Stimulated activated CD8-positive, alpha-beta memory T cell treated with anti-CD3 and anti-CD28 coated beads, Interleukin-4, amount 100 ng/mL, for 48 hours (primary cell): ENCODE data around the gene RASGRP4.
A peak's percentile ranks its signal among the peaks of the same experiment; 100 is the strongest.
"Not testable (repeated sequence)": the region's sequence is repeated elsewhere in the genome, so short reads cannot be mapped to it uniquely, and the experiment has no call there.

Source experiments
- DNase-seq: peaks from one replicate; pipeline ENCODE4 v3.0.0-alpha.2; 2020

Gene RASGRP4

DNA sequence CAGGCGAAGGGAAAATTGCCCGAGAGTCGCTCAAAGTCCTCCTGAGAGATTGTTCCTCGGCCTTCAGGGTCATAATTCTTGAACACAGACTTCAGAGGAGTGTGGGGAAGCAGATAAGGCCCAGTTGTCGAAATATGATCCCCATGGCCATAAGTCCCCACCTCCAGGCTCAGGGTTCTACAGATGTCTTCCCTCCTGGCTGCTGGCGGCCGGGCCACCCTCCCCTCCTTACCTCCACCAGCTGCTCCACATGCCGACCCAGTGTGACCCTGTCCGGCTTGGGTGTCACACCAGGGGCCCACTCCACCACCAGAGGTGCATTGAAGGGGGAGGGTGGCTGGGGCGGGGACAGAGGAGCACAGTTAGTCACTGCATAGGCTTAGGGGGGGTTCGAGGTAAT is 13.1 kb downstream of the RASGRP4 start:
- DNase-seq, result no peak

DNA sequence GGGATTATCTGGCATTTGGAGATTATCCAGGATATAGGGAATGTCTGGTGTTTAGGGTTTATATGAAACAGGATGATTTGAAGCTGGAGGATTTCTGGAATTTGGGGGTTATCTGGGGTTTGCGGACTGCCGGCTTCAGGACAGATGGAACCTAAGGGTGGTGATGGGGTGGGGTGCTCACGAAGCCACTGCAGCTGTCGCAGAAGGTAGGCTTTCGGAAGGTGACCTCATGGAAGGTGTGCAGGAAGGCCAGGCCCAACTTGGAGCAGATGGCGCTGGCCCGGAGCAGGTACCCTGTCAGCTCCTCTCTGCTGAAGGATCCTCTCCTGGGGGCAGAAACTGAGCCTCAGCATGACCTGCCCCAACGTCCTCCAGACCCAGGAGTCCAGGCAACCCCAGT is 13.5 kb downstream of the RASGRP4 start:
- no peak for DNase-seq

DNA sequence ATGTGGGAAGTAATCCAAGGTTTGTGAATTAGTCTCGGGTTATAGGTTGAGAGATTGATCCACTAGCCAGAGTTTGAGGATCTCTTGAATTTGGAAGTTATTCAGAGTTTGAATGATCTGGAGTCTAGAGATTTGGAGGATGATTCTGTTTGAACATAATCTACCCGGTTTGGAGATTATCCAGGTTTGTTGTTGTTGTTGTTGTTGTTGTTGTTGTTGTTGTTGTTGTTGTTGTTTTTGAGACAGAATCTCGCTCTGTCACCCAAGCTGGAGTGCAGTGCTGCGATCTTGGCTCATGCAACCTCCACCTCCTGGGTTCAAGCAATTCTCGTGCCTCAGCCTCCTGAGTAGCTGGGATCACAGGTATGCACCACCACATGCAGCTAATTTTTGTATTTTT is 14.1 kb downstream of the RASGRP4 start:
- not testable (repeated sequence) for DNase-seq

DNA sequence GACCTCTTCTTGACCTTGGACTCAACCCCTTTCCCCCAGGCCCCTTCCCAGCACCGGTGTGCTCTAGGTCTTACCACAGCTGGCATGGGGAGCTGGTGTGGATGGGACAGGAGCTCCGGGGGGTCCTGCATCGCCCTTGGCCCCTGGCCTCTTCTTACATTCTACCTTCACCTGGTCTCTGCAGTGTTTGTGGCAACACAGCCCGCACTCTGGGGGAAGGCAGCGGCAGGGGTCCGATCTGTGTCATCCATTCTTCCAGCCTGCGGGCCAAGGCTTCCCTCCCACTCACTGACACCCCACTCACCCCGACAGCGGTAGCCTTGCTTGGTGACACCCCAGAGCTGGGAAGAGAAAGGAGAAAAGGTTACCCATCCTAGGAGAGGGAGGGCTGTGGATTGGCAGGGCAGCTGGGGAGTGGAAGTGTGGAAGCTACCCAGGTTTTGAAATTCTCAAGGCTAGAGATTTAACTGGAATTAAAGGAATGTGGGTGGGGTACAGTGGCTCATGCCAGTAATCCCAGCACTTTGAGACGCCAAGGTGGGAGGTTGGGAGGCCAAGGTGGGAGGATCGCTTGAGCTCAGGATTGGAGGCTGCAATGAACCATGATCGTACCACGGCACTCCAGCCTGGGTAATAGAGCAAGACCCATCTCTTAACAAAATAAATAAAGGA is 14.8 kb downstream of the RASGRP4 start:
- DNase-seq, result no peak

DNA sequence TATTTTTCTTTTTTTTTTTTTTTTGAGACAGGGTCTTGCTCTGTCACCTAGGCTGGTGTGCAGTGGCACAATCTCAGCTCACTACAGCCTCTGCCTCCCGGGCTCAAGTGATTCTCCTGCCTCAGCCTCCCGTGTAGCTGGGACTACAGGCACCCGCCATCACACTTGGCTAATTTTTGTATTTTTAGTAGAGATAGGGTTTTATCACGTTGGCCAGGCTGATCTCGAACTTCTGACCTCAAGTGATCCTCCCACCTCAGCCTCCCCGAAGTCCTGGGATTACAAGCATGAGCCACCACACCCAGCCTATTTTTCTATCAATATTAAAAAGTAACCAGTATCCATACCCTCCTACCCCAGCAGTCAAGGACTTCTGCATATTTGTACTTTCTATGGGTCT is 15.6 kb downstream of the RASGRP4 start:
- DNase-seq, result not testable (repeated sequence)

DNA sequence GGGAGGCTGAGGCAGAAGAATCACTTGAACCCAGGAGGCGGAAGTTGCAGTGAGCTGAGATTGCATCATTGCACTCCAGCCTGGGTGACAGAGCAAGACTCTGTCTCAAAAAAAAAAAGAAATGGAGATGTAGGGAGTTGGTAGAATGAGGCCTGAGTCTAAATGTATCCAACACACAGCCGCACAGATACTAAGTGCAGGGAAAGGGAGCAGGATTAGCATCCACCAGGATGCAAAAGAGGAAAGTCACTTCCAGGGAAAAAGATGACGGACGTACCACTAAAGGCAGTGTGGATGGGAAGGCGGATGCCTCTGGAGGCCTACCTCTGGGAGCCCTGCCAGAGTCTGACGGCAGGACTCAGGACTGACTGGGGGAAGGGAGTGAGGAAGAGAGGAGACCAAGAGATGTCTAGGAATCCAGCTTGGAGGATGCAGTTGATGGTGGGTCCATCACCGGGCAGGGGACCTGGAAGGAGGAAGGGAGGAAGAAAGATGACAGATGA is 16.3 kb downstream of the RASGRP4 start:
- DNase-seq, result no peak

DNA sequence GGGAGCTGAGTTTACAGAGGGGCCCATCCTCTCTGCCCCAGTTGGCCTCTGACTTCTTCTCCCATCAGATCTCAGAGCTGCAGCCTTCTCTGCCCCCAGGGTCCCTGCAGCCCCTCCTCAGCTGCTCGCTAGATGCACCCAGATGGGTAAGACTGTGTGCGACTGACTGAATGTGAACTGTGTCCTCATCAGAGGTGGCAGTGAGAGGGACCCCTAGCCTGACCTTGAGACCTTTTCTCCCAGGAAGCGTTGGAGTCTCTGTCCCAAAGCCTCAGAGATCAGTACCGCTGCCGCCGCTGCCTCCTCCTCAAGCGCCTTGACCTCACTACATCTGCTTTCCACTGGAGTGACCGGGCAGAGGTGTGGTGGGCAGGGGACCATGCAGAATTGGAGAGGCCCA is 20.7 kb downstream of the RASGRP4 start:
- DNase-seq, result no peak

DNA sequence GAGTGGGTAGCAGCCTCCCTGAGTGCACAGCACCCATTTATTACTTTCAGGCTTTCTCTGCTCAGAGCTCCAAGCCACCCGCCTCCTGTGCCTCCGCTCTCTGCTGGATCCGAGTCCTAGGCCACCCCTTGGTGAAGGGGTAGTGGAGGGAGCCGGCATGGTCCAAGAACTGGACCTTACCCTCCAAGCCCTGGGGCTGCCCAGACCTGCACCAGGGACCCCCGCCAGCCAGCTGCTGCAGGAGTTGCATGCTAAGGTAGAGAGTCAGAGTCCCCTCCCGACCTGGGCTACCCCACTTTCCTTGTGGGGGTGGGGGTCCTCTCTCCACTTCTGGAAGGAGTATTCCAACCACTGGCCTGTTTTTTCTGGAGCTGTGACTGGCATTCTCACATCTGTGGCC is 21.2 kb downstream of the RASGRP4 start:
- DNase-seq, result no peak

DNA sequence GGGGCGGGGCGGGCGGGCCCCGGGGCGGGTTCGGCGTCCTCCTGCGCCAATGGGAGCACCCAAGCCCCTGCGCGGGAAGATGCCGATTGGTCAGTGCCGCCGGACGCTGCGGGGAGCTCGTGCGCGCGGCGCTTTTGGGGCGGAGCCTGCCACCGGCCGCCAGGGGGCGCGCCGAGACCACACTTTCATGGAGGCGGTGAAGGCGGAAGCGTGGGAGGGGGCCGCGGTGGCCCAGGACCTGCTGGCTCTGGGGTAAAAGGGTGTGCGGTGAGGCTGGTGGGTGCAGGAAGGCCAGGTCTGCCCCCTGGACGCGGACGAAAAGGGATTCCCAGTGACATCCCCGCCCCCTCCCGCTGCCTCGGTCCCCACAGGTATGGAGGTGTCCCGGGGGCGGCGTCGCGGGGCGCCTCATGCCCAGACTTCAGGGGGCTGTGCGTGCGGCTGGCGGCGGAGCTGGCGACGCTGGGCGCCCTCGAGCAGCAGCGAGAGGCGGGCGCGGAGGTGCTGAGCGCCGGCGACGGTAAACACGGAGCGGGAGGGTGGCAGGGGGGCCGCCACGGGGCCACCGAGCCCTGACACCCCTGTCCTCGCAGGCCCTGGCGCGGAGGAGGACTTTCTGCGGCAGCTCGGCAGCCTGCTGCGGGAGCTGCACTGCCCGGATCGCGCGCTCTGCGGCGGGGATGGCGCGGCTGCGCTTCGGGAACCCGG is 22.9 kb downstream of the RASGRP4 start, which contains the start of gene FAM98C:
Gene FAM98C (plus strand): TSS at position 127 of the 708 bp plus-strand sequence. CDS start 61 bp downstream, at position 188.
- peak; percentile 97 for DNase-seq

DNA sequence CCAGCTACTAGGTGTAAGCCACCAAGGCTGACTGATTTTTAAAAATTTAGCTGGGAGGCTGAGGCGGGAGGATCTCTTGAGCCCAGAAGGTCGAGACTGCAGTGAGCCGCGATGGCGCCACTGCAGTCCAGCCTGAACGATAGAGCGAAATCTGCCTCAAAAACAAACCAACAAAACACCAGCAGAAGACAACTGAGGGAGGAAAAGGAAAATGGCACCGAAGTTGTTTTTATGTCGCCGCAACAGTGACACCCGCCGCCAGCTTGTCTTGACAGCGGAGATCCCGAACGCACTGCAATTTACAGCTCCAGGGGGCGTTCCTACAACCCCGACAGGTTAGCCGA is 23.4 kb downstream of the RASGRP4 start:
- no peak for DNase-seq

DNA sequence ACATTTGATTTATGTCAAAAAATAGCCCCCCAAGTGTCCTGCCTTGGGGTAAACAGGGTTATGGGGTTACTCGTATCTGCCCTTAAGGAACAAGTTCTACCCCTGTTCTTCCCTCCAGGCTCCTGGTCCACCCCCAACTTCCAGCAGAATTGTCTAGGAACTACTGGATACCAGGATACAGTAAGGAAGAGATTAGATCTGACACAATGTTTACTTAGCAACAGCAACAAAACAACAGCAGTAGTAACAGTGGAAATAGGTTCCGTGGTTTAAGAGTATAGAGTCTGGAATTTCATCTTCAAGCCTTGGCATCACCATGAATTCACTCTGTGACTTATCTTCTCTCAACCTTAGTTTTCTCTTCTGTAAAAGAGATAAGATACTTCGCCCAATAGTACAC is 24.9 kb downstream of the RASGRP4 start:
- no peak for DNase-seq

DNA sequence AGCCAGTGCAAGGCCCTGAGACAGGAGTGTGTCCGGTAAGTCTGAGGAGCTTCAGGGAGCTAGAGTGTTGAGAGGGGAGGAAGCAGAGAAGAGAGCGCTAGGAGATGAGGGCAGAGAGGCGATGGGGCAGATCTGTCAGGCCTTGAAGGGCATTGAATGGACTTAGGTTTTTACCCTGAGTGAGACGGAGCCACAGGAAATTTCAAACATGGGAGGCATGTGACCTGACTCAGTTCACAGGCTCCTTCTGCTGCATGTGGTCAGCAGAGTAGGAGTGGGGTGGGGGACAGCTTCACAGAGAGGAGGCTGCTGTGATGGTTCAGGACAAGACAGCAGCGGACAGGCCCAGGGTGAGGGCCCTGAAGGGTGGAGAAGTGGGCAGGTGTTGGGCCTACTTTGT is 25.7 kb downstream of the RASGRP4 start:
- no peak for DNase-seq

DNA sequence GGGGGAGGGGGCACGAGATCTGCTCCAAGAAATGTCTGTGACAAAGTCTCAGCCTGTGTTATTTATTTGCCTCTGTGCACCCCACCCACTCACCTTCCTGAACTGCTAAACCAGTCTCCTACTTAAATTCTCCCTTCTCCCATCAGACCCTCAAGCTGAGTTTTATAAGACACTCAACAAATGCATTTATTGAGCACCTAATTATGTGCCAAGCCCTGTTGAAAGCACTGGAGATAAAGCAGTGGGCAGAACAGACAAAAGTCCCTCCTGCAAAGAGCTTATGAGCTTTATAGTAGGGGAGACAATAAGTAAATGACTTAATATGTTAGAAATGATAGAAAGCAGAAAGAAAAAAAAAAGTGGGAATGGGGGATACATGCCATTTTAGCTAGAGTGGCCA is 26.5 kb downstream of the RASGRP4 start:
- DNase-seq, result no peak

DNA sequence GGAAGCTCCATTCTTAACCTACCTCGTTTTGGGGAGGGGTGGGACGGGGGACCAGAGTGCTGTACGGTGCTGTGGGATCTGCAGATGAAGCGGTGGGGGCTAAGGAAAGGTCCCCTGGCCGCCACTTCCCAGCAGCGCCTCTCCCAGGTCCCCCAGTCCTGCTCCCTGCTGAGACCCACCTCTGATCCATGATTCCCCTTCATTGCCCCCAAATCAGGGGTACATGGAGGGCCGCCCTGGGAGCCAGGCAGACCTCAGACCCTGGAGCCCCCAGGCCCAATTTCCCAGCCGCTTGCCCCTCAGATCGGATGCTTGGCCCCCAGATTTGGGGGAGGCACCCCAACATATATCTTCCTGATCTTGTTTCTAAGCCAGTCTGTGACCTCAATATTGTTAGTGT is 26.9 kb downstream of the RASGRP4 start:
- DNase-seq, result no peak

DNA sequence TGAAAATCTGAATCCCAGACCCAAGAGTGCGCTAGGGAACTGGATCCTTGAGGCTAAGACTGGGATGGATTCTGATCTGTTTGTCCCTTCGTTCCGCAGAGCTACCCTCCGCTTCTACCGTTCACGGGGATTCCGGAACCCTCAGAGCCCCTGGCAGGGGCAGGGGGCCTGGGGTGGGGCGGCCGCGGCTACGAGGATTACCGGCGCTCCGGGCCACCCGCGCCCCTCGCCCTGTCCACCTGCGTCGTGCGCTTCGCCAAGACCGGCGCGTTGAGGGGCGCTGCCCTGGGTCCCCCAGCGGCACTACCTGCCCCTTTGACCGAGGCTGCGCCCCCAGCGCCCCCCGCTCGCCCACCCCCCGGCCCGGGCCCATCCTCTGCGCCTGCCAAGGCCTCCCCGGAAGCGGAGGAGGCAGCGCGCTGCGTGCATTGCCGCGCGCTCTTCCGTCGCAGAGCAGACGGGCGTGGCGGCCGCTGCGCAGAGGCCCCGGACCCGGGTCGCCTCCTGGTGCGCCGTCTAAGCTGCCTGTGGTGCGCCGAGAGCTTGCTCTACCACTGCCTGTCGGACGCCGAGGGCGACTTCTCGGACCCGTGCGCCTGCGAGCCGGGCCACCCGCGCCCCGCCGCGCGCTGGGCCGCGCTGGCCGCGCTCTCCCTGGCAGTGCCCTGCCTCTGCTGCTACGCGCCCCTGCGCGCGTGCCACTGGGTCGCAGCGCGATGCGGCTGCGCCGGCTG is 30.5 kb downstream of the RASGRP4 start:
- DNase-seq, result peak; percentile 64

DNA sequence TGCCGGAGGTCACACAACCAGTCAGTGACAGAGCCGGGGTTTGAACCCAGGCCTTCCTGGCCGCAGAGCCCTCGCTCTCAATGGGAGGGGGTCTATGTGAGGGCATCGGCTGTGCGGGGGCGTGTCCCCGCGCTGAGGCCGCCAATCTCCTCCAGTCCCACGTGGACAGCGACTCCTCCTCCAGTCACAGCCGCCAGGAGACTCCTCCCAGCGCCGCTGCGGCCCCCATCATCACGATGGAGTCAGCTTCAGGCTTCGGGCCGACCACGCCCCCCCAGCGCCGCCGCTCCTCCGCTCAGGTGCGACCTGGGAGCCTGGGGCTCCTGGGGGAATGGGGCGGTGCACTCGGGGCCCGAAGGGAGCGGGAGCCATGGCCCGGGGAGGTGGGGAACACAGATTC is 31.5 kb downstream of the RASGRP4 start:
- DNase-seq, result peak; percentile 86

DNA sequence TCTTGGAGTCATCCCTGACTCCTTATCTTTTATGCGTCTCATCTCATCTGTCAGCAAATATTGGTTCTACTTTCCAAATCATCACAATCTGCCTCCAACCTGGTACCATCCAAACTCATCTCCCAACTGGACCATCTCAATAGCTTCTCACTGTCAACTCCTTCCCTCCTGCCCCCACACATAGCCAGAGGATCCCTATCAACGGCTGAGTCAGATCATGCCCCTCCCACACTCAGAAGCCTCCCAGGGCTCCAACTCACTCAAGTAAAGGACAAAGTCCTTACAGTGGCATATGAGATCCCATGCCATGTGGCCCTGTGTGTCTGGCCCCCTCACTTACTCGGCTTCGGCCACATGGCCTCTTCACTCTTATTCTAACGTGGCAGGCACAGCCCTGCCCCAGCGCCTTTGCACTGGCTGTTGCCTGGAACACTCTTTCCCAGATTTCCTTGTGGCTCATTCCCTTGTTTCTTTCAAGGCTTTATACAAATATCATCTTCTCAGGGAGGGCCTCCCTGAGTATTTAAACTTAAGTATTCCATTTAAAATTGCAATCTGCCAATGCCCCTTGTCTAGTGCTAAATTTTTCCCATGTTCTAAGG is 33.2 kb downstream of the RASGRP4 start:
- DNase-seq, result peak; percentile 40

DNA sequence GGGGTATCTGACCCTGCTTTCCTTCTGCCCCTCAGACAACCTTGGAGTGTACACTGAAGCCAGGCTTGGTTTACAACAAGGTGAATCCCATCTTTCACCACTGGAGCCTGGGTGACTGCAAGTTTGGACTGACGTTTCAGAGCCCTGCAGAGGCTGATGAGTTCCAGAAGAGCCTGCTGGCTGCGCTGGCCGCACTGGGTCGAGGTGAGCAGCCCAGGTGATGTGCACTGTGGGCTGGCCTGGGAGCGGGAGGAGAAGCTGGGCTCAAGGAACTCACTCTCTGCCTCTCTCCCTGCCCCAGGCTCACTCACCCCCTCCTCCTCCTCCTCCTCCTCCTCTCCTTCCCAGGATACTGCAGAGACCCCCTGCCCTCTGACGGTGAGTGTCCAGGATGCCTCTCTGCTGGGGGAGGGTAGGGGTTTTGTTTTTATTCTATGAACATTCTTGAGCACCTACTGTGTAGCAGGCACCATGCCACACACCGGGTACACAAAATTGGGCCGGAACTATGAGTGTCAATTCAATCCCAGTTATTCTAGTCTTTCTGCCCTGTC is 34.0 kb downstream of the RASGRP4 start:
- DNase-seq, result no peak

DNA sequence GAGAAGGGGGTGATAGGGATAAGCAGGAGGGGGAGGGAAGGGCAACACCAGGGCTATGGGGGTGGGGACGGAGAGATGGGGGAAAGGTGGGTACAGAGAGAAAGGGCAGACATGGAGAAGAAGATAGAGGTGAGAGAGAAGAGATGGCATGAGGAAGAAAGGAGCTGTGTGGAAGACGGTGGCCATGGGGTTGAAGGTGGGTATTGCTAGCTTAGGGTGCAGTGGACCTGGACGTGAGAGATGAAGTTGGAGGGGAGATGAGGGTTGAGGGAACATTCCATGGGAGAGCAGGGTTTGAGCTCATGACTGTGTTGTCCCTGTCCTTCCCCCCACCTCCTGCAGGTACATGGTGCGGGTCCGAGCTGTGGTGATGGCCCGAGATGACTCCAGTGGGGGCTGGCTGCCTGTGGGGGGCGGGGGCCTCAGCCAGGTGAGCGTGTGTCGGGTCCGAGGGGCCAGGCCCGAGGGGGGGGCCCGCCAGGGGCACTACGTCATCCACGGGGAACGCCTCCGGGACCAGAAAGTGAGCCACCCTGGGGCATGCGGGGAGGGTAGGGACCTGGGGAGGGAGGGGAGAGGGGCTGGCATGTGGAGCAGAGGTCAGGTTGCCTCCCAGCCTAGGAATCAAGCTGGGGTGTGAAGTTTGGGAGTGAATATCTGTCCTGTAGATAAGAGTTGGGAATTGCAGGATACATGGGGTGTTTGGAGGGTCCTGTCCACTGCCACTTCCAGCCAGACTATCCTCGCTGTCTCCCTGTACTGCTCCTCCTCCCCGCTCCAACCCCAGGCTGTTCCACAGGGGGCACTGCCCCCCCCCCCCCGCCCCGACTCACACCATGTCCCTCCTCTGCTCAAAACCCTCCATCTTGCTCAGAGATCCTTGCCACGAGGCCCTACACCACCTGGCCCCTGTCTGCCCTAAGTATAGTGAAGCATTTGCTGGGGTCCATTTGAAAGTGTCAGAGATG is 35.8 kb downstream of the RASGRP4 start:
- no peak for DNase-seq

DNA sequence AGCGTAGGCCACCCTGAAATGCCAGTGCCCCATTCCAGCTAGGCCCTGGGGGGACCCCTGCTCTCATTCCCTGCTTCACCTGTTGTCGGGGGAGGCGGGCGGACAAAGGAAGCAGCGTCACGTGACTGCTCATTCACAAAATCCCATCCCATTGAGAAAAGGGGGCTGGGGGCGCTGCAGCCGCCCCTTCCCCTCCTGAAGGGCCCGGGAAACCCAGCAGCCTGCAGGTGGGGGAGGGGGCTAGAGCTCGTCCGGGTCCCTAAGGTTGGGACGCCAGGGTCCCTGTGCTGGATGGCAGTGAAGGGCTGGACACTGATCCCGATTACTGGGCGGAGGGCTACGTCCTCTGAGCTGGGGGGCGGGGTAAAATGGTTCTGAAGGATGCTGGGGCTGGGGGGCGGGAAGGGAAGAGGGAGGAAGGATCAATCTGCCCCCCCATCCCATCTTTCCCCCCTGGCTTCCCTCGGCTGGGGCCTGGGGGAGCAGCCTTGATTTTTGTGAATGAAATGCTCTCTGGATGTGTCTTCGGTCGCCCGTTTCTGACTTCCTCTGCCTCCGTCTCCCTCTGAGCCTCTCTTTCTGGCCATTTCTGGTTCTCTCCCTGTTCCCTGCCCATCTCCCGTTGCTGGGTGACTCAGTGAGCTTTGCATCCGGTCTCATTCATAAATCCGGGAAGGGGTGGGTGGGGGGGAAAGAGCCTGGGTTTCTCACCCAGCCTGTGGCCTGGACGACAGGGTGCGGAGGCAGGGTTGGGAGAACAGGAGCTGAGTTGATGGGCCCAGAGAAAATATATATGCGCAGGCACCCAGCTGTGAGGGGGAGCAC is 36.7 kb downstream of the RASGRP4 start:
- no peak for DNase-seq
